Ascending aorta (tissue), 2 donors: ENCODE data around the gene JAG2. TPM values are rescaled to one million over a fixed set of nuclear protein-coding genes. Genes with fewer than 3 reads are reported as not detected.
A peak's percentile ranks its signal among the peaks of the same experiment; 100 is the strongest.

Experiments
- DNase-seq, 2 donors: peaks; one replicate each; pipeline ENCODE4 v3.0.0-alpha.2; 2019; ENCODE audit warnings: low spot score in 2 of 2
- H3K27ac ChIP-seq, 2 donors: fragments of 200-600 bp; sonication (generic); one replicate each; pipeline ENCODE4 v1.5.1; 2016 to 2017; ENCODE audit warnings: mild to moderate bottlenecking in 1 of 2
- H3K27me3 ChIP-seq: fragments of 200-600 bp; sonication (generic); one replicate; pipeline ENCODE4 v1.5.1; 2017
- H3K36me3 ChIP-seq, 2 donors: fragments of 200-600 bp; sonication (generic); one replicate each; pipeline ENCODE4 v1.5.1; 2016
- H3K4me1 ChIP-seq, 2 donors: fragments of 200-600 bp; sonication (generic); one replicate each; pipeline ENCODE4 v1.5.1; 2016 to 2017; ENCODE audit warnings: mild to moderate bottlenecking in 1 of 2
- H3K4me3 ChIP-seq, 2 donors: fragments of 200-600 bp; sonication (generic); one replicate each; pipeline ENCODE4 v1.5.1; 2016 to 2017; ENCODE audit warnings: mild to moderate bottlenecking in 1 of 2
- H3K9me3 ChIP-seq, 2 donors: fragments of 200-600 bp; sonication (generic); one replicate each; pipeline ENCODE4 v1.5.1; 2016
- intact Hi-C: fragments of 100-400 bp; cut with DNase I; formaldehyde crosslinking; loops from one replicate; pipeline ENCODE4 v1.15.1; 2023
- total RNA-seq: library from RNA; depleted of rRNA; stranded (reverse); fragments of >200 nt; gene quantifications from one replicate; pipeline ENCODE4 v1.1.0, GENCODE V29; 2016
- TF ChIP-seq, protein P1 (sequence below), 3 experiments: fragments of 200-600 bp in 2 of 3; fragments of 450-650 bp in 1 of 3; sonication (generic) in 2 of 3; IDR thresholded peaks; one replicate each; pipeline ENCODE4 v1.5.1; 2016 to 2019; ENCODE audit warnings: antibody characterized with exemption in 3 of 3, mild to moderate bottlenecking in 1 of 3, moderate library complexity in 1 of 3

The JAG2 gene
- total RNA-seq, 1 donor from 2014 or later = 35.5 TPM

DNA sequence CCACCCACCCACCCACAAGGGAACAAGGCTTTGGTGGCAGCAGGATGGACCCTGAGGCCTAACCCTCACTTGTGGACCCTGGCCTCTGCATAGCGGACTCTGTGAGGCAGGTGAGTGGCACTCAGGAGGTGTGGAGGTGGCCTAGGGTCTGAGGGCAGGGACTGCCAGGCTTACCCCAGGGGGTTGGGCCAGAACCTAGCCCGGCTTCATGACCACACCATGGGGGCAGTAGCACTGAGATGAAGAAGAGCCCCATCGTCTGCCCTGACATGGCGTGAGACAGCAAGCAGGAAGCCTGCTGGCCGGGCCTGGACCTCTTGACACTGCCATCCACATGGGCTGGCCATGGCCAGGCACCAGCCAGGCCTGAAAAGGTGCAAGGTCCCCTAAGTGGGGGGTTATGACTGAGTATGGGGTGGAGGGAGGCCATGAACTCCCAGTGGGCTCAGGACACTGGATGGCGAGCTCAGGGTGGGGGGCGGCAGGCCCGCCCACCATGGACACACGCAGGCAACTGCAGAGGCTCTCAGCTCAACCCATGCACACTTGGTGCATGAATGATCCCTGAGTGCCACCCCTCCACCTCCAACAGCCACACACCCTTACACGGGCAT, 29.3 kb downstream of the JAG2 start:
- TF ChIP-seq, protein P1, sequence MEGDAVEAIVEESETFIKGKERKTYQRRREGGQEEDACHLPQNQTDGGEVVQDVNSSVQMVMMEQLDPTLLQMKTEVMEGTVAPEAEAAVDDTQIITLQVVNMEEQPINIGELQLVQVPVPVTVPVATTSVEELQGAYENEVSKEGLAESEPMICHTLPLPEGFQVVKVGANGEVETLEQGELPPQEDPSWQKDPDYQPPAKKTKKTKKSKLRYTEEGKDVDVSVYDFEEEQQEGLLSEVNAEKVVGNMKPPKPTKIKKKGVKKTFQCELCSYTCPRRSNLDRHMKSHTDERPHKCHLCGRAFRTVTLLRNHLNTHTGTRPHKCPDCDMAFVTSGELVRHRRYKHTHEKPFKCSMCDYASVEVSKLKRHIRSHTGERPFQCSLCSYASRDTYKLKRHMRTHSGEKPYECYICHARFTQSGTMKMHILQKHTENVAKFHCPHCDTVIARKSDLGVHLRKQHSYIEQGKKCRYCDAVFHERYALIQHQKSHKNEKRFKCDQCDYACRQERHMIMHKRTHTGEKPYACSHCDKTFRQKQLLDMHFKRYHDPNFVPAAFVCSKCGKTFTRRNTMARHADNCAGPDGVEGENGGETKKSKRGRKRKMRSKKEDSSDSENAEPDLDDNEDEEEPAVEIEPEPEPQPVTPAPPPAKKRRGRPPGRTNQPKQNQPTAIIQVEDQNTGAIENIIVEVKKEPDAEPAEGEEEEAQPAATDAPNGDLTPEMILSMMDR (IDR thresholded peaks at IDR 0.05) = no peak
- no peaks in the 10 kb centered on the region for H3K27me3 ChIP-seq
- intact Hi-C loops = no loop called here
- H3K9me3 ChIP-seq = peaks cover 6 to 9% of the 10 kb centered on the region in 2 donors
- no peaks in the 10 kb centered on the region for H3K4me1 ChIP-seq
- peaks cover 0 to 20% of the 10 kb centered on the region in 2 donors for H3K36me3 ChIP-seq
- no peak overlapping the region for H3K27ac ChIP-seq
- no peak overlapping the region for H3K4me3 ChIP-seq
- peak in 1 of 2 donors; percentile 34 for DNase-seq

DNA sequence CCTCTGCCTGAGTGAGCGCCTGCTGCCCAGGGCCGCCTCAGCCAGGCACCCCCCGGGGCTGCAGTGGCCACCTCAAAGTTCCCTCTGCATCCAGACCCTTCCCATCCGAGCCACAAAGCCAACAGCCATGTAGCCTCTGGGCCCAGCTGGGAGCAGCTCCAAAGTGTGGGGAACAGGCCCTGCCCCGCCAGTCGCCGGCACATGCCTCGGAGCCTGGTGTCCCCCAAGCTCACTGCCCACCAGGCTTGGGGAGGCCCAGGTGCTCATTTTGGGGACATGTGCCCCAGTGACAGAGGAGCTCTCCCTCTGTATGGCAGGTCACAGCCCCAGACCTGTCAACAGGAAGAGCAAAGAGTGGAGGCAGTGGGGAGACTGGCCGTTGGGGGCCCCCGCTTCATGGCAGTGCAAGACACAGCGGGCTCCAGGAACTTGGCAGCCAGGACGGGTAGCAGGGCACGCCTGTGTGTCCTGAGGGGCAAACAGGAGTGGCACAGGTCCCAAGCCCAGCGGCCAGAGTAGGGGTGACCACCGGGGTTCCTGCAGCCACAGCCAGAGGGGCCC, 29.9 kb downstream of the JAG2 start:
- TF ChIP-seq, protein P1 (IDR thresholded peaks at IDR 0.05) = no peak
- no peak overlapping the region for H3K27ac ChIP-seq
- H3K36me3 ChIP-seq = peaks cover 0 to 20% of the 10 kb centered on the region in 2 donors
- H3K4me3 ChIP-seq = no peak overlapping the region
- intact Hi-C loops = no loop called here
- no peaks in the 10 kb centered on the region for H3K27me3 ChIP-seq
- peaks cover 6 to 9% of the 10 kb centered on the region in 2 donors for H3K9me3 ChIP-seq
- no peaks in the 10 kb centered on the region for H3K4me1 ChIP-seq
- peak in 1 of 2 donors; percentile 58 for DNase-seq

DNA sequence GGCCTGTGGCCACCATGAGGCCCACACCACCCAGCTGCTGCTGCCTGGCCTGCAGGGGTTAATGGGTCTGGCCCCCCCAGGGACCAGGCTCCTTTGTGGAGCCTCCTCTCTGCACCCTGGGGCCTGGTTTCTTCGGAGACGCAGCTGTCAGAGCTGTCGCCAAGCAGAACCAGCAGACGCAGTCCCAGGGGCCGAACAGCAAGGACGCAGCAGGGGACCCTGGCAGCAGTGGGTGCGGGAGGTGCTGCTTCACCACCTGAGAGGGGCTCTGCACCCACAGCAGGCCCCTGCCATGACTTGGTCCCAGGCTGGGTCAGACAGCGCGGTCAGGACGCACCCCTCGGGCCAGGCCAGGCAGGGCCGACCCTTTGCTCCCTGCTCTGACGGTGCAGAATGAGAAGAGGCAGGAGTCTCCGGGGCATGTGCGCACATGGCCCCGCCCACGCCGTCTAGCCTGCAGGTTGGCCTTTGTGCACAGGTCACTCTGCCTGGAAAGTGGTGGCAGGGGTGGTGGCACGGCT, 30.5 kb downstream of the JAG2 start:
- Histone ChIP-seq H3K9me3 (peaks cover 6 to 9% of the 10 kb centered on the region in 2 donors), H3K36me3 (peaks cover 0 to 20% of the 10 kb centered on the region in 2 donors), H3K4me1 (no peaks in the 10 kb centered on the region), H3K4me3 (no peak overlapping the region), H3K27me3 (no peaks in the 10 kb centered on the region), H3K27ac (no peak overlapping the region)
- intact Hi-C loops = no loop called here
- TF ChIP-seq, protein P1 (IDR thresholded peaks at IDR 0.05) = no peak
- peak in 1 of 2 donors; percentile 37 for DNase-seq

DNA sequence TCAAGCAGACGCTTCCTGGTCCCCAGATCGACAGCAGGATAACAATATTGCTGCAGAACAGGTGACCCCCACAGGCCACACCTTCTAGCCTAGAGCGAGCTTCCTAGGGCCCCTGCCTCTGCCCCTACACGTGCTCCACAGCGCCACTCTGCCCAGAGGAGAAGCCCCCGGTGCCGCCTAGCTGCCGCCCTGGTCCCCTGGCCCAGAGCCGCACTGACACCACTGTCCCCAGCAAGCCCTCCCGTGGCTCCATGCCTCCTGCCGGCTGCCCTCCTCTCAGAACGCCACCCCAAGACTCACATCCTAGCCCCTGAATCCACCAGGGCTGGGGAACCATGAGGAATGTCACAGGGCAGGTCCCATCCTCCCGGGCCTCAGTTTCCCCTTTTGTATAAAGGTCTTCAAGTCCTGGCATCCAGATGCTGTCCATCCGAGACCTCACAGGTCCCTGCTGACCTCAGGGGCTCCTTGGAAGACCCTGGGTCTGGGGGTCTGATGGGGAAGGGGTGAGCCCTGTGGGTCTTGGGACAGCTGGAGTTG, 31.0 kb downstream of the JAG2 start:
- Histone ChIP-seq H3K36me3 (peaks cover 0 to 16% of the 10 kb centered on the region in 2 donors), H3K9me3 (peaks cover 6 to 9% of the 10 kb centered on the region in 2 donors), H3K27ac (no peak overlapping the region), H3K4me3 (no peak overlapping the region), H3K4me1 (no peaks in the 10 kb centered on the region), H3K27me3 (no peaks in the 10 kb centered on the region)
- DNase-seq = peak in 1 of 2 donors; percentile 45
- intact Hi-C loops = no loop called here
- TF ChIP-seq, protein P1 (IDR thresholded peaks at IDR 0.05) = no peak

DNA sequence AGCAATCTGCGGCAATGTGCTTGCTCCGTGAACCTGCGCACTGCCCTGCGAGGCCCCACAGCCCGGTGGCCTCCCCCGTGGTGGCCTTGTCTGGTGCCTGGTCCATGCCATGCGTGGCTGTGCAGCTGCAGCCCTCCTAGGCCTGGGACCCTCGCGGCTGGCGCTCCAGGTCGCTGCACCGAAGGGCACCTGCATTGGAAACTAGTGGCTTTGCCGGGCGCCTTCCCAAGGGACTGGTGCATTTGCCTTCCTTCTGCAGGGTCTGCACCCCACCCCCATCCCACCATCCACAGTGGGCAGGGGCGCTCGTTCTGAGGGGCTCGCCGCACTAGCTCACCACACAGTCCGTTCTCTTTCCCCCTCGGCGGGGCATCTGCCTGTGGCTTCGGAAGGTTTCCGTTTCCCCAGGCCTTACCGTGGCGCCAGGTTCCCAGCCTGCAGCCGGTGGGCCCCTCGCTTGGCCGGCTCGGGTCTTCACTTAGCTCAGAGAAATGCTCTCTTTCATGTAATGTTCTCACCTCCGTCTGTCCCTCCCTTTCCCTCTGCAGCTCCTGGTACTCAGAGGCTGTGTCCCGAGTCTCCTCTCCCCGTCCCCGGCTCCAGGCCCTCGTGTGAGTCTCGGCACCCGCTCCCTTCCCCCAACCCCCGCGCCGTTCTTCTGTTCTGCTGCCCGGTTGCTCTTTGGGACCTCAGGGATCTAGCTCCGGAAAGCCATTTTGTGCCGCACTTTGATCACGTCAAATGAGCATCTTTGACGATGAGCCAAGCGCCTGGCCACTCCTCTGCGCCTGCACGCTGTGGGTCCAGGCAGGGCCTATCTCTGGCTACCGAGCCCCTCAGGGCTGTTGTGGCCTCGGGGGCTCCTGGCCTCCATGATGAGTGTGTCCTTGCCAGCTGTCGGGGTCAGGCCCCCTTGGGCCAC, 31.9 kb downstream of the JAG2 start:
- Histone ChIP-seq H3K4me1 (no peaks in the 10 kb centered on the region), H3K27me3 (no peaks in the 10 kb centered on the region), H3K36me3 (peaks cover 0 to 11% of the 10 kb centered on the region in 2 donors), H3K4me3 (no peak overlapping the region), H3K9me3 (peaks cover 6 to 16% of the 10 kb centered on the region in 2 donors), H3K27ac (no peak overlapping the region)
- DNase-seq = peak in 1 of 2 donors; percentile 56
- TF ChIP-seq, protein P1 (IDR thresholded peaks at IDR 0.05) = no peak
- intact Hi-C loops = no loop called here
